Nephron progenitor cell (in vitro differentiated cells): ENCODE results near the gene CDH4.

Experiments used
- DNase-seq: peaks from one replicate; pipeline ENCODE4 v3.0.0; 2021
- H3K27ac Mint-ChIP-seq: 2 replicates; pipeline ENCODE4 v1.8.0; 2021; ENCODE audit warnings: mild to moderate bottlenecking, moderate library complexity, mixed read lengths
- H3K27me3 Mint-ChIP-seq: 2 replicates; pipeline ENCODE4 v1.8.0; 2021; ENCODE audit warnings: mild to moderate bottlenecking, low read depth, mixed read lengths; ENCODE audit not compliant: poor library complexity
- H3K36me3 Mint-ChIP-seq: 2 replicates; pipeline ENCODE4 v1.8.0; 2021; ENCODE audit warnings: low read depth, mixed read lengths
- H3K4me1 Mint-ChIP-seq: 2 replicates; pipeline ENCODE4 v1.8.0; 2021; ENCODE audit warnings: mixed read lengths
- H3K4me3 Mint-ChIP-seq: 2 replicates; pipeline ENCODE4 v1.8.0; 2021; ENCODE audit warnings: mild to moderate bottlenecking, moderate library complexity, mixed read lengths
- H3K9me3 Mint-ChIP-seq: 2 replicates; pipeline ENCODE4 v1.8.0; 2021; ENCODE audit warnings: mild to moderate bottlenecking, moderate library complexity, mixed read lengths
- TF ChIP-seq, protein P1 (sequence below): fragments of 200-600 bp; sonication (generic); IDR thresholded peaks from 2 replicates; pipeline ENCODE4 v1.5.0; 2021; ENCODE audit warnings: antibody characterized with exemption

The CDH4 gene

DNA sequence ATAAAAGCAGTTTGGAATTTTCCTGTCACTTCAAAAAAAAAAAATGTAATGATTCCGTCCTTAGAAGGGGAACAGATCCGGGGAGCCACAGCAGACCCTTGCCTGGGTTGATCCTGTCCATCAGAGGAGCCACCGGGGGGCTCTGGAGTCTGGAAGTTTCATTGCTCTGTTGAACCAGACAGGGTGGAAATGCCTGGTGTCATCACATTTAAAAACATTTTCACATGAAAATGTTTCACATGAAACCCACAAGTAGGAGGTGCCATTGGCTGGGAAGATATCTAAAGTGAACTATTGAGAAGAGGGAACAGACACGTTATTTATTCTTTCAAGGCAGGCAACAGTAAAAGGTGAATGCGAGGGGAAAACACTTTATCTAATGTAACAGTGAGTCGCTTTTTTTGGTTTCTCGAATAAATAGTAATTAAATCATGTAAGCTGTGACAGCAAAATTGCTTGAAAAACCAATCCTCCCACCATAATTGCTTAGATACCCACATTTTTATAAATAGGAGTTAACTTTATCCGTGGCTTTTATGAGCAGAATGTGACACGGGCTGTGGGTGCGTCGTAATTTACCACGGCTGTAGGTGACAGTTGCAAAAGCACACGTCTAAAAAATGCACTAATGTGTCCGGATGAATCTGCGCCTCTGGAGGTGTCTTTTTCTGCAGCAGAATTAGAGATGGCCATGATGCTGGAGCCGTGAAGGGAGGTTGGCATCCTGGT lies 490.2 kb downstream of the CDH4 start:
- Mint-ChIP-seq H3K27ac (no peak overlapping the region), H3K27me3 (peaks cover 8% of the 10 kb centered on the region), H3K36me3 (no peaks in the 10 kb centered on the region), H3K4me3 (no peak overlapping the region), H3K4me1 (peaks cover 5% of the 10 kb centered on the region), H3K9me3 (peaks cover 5% of the 10 kb centered on the region)
- TF ChIP-seq, protein P1, sequence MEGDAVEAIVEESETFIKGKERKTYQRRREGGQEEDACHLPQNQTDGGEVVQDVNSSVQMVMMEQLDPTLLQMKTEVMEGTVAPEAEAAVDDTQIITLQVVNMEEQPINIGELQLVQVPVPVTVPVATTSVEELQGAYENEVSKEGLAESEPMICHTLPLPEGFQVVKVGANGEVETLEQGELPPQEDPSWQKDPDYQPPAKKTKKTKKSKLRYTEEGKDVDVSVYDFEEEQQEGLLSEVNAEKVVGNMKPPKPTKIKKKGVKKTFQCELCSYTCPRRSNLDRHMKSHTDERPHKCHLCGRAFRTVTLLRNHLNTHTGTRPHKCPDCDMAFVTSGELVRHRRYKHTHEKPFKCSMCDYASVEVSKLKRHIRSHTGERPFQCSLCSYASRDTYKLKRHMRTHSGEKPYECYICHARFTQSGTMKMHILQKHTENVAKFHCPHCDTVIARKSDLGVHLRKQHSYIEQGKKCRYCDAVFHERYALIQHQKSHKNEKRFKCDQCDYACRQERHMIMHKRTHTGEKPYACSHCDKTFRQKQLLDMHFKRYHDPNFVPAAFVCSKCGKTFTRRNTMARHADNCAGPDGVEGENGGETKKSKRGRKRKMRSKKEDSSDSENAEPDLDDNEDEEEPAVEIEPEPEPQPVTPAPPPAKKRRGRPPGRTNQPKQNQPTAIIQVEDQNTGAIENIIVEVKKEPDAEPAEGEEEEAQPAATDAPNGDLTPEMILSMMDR: no peak
- DNase-seq: no peak

DNA sequence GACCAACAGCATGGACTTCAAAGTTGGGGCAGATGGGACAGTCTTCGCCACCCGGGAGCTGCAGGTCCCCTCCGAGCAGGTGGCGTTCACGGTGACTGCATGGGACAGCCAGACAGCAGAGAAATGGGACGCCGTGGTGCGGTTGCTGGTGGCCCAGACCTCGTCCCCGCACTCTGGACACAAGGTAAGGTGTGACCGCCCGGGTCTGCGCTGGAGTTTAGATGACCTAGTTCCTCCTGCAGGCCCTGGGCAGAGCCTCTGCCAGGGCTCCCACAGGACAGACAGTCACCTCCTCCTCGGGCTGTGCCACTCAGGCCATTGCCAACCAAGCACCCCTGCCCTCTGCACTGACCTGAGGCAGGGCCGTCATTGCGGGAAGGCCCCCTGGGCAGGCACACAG lies 491.5 kb downstream of the CDH4 start:
- DNase-seq: no peak
- H3K4me3 Mint-ChIP-seq: no peak overlapping the region
- H3K36me3 Mint-ChIP-seq: no peaks in the 10 kb centered on the region
- peaks cover 8% of the 10 kb centered on the region for H3K27me3 Mint-ChIP-seq
- TF ChIP-seq, protein P1: no peak
- no peak overlapping the region for H3K27ac Mint-ChIP-seq
- peaks cover 5% of the 10 kb centered on the region for H3K4me1 Mint-ChIP-seq
- H3K9me3 Mint-ChIP-seq: peaks cover 9% of the 10 kb centered on the region

DNA sequence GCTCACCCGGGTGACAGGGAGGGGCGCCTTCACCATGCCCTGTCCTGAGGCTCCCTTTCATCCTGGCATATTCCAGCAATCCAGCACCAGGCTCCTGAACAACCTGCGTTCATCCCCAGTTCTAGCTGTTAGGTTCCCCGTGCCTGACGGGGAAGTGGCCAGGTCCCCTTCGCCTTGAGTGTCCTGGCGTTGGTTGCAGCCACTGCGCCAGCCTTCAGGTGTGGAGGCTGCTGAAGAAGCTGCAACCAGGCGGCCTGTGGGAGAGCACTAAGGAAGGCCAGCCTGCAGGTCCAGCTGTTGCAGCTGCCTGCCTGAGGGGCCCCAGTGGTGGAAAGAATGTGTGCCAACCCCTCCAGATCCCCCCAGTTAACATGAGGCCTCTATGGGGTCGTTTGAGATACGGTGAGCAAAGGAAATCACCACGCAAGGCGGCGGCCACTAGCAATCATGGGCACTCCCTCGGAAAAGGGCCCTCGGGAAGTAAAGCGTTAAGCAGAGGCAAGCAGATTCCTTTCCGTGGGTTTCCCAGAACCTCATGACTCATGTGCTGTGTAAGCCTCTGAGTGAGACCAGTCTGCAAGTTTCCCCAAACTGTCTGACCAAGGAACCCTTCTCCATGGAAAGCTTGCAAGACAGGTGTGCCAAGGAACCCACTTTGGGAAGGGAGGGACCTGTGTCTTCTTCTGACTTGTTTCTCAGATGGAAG lies 492.8 kb downstream of the CDH4 start:
- TF ChIP-seq, protein P1: no peak
- Mint-ChIP-seq H3K9me3 (peaks cover 11% of the 10 kb centered on the region), H3K4me1 (peaks cover 5% of the 10 kb centered on the region), H3K4me3 (no peak overlapping the region), H3K27me3 (peaks cover 8% of the 10 kb centered on the region), H3K27ac (no peak overlapping the region), H3K36me3 (no peaks in the 10 kb centered on the region)
- DNase-seq: no peak

DNA sequence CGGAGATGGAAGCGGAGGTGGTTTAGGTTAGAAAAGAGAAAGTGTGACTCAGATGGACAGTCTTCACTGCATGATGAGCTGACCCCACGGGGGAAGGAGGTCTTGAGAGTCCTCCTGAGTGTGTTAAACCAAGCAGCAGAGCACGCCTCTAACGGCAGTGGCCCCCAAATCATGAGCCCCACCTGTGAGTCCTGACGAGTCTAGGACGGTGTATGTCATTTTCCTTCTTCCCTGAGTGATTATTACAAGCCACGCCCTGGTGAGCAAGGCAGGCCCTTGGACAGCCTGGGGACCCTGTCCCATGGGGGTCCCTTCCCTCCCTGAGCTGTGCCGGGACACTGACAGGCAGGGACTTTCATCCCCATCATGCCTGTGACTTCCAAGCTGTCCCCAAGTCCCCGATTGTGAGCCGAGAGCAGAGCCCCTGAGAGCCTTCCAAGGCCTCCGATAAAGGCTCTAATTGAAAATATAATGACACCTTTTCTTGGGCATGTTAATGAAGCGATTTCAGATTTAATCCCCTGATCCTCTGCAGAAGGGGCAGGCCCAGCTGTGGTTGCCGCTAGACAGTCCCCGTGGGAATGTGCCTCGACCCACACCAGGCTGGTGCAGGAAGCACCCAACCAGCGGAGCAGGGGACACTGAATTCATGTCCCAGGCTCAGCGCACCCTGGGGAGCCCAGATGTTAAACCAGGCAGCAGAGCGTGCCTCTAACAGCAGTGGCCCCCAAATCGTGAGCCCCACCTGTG lies 493.5 kb downstream of the CDH4 start:
- peaks cover 5% of the 10 kb centered on the region for H3K4me1 Mint-ChIP-seq
- H3K36me3 Mint-ChIP-seq: no peaks in the 10 kb centered on the region
- no peak for DNase-seq
- TF ChIP-seq, protein P1: no peak
- peaks cover 8% of the 10 kb centered on the region for H3K27me3 Mint-ChIP-seq
- no peak overlapping the region for H3K27ac Mint-ChIP-seq
- peaks cover 18% of the 10 kb centered on the region for H3K9me3 Mint-ChIP-seq
- no peak overlapping the region for H3K4me3 Mint-ChIP-seq

DNA sequence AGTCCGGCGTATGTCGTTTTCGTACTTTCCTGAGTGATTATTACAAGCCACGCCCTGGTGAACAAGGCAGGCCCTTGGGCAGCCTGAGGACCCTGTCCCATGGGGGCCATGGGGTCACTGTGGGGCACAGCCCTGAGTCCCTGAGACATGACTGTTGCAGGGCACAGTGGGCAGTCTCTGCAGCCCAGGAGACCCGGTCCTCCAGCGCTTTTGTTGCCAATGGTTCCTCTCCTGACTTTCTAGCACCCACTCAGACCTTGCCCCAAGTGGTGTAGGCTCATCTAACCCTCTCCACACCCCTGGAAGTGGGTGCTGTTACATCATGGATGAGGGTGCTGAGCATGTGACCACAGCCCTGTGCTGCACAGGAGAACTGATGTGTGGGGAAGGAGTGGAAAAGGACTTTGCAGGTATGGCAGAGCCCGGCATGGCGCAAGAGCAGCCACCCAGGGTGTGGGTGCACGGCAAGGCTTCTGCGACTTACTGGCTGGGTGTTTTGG lies 494.1 kb downstream of the CDH4 start:
- DNase-seq: no peak
- no peaks in the 10 kb centered on the region for H3K36me3 Mint-ChIP-seq
- peaks cover 24% of the 10 kb centered on the region for H3K9me3 Mint-ChIP-seq
- H3K27me3 Mint-ChIP-seq: peaks cover 8% of the 10 kb centered on the region
- H3K27ac Mint-ChIP-seq: no peak overlapping the region
- peaks cover 5% of the 10 kb centered on the region for H3K4me1 Mint-ChIP-seq
- no peak overlapping the region for H3K4me3 Mint-ChIP-seq
- TF ChIP-seq, protein P1: no peak
